HG02852 (cell line): ENCODE results near the gene SEC16B.

Experiments
- ATAC-seq: cut with Tn5 transposase; IDR thresholded peaks from one replicate; pipeline ENCODE4 v1.9.1; 2021; ENCODE audit warnings: mild to moderate bottlenecking, moderate library complexity; ENCODE audit not compliant: unreplicated experiment

Gene SEC16B

DNA sequence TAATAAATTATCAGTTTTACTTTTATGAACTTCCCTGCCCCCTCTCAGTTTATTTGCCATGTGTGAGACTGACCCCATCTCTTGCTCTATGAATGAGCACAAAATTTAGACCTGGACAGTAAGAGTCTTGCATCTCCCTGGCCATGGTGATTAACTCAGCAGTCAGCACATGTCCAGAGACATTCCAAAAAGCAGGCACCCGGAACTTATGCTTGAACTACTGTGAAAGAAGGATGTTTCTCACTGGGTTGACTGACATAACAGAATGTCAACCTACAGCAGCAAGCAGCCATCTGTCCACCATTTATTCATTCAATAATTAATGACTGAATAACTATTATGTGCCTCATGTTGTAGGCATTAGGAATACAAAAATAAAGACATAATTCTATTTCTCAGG, 11.3 kb upstream of the SEC16B start:
- no peak for ATAC-seq

DNA sequence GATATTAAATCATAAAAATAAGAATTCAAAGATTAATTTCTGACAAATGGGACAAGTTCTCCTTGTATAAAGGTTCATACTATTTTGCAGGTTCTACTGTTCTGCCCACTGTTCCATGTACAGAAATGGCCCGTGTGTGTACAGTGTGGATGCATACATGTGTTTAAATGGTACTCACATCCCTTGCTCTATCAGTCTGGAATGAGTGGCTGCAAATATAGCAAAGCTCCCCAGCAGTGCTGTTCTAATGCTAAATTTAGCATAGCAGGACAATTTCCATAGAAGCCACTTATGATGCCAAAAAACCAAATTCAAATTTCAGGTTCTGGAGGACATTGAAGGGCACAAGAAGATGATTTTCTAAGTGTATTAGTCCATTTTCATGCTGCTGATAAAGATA, 9.4 kb upstream of the SEC16B start:
- no peak for ATAC-seq

DNA sequence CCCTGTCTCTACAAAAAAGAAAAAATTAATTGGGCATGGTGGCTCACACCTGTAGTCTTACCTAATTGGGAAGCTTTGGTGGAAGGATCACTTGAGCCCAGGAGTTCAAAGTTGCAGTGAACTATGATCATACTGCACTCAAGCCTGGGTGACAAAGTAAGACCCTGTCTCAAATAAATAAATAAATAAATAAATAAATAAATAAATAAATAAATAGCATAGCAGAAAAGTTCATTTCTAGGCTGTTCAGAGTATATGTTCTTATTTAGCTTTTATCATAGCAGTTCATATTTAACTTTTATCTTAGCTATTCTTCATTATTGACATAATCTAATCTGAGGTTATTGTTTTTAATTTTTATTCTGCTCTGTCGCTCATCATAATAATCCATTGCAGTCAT, 8.7 kb upstream of the SEC16B start:
- ATAC-seq, result no peak

DNA sequence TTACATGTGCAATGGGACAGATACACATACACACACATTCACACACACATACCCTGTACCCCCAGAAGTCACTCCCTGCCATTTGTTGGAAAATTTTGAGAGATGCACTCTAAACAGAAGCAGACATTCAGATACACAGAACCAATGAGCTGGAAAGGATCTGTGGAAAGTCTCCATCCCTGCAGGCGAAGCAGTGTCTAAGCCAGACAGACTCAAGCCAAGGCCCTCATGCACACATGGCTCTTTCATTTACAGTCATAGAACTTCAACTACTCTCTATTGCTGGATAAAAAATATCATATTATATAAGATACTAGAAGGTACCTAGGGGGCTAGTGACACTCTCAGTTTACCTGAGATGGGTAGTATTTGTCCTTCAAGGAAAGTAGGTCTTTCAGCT, 7.3 kb upstream of the SEC16B start:
- ATAC-seq, result no peak

DNA sequence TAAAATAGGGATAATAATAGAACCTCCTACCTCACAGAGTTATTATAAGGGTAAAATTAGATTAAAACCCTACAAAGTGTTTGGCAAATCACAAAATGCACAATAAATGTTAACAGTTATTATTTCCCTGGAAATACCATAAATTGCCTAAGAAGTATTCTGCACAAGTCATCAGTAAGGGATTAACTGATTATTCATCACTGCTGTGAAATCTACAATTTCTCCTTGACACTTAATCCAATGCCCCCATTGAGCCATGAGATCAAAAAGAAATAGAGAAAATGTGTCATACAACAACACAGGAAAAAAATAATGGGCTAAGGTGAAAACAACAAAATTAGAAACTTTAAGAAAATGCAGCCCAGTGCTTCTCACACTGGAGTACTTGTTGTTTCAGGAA, 6.7 kb upstream of the SEC16B start:
- no peak for ATAC-seq

DNA sequence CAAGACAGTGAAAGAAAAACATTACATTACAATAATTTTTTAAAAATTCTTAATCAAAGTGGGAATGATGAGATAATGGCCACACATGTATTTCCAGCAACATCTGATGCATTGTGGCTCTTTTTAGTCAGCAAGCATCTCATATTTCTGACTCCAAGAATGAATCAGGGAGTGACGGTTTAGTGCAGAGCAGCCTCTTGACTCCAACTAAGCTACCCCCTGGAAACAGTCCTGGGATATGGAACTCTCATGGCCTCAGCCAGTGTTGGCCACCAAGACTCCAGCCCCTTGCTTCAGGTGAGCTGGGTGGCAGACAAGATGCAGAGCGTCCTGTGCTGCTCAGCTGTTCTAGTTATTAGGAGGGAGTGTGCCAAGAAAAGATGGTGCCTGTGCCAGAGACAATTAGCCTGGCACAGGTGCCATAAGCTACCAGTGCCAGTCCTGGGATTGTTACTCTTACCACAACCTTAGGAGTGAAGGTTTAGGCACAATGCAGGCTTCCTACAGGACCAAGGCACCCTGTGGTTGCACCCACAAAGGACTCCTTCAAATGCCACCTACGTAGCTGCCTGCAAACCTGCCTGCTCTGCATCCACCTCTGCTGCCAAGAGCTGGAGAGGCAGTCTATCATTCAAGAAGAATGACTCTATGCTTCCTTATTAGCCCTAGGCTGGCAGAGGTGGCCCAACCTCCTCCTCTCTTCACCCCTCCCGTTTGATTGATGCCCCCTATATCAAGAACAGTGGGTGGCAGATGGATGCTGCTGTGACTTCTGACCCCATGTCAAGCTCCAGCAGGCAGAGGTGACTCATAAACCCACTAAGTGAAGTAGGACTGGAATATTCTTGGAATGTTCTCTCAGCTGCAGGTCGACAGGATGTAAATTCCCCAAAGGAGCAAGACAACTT, 6.0 kb upstream of the SEC16B start:
- ATAC-seq, result no peak

DNA sequence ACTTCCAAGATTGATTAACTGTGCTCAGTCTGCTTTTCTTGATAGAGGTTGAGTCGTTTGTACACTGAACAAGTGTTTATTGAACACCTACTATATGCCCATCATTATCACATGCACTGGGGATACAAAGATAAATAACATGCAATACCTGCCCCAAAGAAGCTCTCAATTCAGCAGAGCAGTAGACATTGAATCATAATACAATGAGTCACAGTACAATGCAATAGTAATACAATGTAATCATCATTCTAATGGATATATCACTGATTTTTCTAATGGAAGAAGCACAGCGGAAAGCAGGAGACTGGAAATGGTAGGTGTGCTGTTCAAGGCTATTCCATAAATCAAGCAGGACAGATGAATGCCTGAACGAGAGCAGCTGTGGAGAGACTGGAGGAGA, 3.7 kb upstream of the SEC16B start:
- ATAC-seq, result no peak

DNA sequence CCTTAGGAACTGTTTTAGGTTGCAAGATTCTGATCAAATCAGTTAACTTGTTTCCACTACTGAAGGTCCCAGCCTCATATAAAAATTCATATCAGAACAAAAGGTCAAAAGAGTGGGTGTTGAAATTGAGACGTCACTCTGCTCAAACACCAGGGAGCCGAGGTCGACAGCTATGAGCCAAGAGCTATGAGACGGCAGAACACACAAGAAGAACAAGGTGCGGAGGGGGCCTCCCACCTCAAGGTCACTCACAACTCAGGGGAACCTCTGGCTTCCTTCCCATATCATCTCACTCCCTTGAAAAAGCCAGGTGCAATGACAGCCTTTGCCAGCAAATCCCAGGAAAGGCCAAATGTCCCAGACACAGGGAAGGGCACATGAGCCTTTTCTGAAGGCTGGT, 749 bp downstream of the SEC16B start:
- ATAC-seq, result no peak

DNA sequence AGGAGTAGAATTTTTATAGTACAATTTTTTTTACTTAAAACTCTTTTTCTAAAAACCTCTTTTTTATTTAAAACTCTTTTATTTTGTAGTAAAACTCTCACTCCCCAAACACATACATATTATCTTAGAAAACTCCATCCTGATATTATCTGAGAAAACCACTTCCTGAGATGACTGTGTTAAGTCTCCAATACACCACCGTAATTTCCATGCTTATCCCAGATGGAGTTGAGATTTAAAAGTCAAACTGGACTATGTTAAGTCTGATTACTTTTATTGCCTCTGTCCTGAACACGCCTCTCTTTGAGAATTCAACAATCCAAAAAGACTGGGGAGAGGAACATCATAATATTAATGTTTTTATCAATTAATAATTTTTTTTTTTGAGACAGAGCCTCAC, 3.7 kb downstream of the SEC16B start:
- ATAC-seq, result no peak

DNA sequence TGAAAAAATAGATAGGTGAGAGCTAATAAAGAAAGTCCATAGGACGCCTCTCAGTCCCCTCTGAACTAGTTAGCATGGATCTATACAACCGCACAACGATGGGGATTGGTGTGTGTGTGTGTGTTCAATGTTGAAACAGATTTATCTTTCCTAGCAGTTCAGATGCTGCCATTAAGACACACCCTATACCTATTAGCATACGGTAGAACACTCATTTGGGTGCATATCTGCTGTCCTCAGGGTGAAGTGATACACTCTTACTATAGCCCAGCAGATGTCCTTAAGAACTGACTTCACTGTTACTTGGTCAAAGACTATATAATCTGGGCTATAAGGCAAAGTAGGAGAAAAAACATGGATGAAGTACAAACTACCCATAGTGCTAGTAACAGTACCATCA, 4.6 kb downstream of the SEC16B start:
- ATAC-seq, result no peak

DNA sequence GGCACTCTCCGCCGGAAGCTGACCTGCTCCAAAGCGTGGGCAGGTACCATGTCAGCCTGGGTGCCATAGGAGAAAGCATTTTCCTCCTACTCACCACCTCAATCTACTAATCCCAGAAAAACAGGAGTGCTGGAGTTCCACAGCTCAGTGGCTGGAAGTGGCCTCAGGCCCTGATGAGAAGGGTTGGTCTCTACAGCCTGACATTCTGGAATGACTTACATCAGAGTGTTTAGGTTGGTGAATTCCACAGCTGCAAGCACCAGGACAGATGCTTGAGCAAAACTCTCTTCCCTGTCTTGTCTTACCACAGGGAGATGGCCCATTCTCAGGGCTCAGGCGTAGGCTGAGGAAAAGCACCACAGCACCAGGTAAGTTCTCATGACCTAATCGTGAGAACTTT, 5.5 kb downstream of the SEC16B start:
- no peak for ATAC-seq

DNA sequence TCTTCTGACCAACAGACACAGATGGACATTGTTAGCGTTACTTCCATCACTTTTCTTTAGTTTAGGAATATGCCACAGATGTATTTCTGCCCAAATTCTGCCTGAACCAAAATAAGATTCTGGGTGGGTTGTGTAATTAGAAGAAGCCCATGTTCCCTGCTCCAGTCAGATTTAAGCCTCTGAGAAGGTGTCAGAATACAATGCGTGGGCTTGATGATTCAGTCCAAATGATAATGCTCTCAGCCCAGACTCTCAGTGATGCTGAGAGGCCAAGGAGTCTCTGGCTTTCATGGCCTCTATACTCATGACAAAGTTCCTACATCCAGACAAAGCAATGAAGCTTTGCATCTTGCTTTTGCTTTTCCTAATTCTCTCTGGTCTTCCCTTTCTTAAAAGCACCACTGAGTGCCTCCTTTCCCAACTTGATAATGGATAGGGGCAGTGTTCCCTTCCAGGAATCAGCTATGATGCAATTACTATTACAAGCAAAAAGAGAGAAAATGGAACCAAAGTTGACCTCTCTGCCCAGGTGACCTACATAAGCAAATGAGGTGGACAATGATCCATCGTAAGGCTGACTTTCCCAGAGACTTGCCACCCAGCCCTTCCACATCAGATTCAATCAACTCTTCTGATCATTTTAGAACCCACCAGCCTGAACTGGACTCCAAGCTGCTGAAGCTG, 8.8 kb downstream of the SEC16B start:
- no peak for ATAC-seq

DNA sequence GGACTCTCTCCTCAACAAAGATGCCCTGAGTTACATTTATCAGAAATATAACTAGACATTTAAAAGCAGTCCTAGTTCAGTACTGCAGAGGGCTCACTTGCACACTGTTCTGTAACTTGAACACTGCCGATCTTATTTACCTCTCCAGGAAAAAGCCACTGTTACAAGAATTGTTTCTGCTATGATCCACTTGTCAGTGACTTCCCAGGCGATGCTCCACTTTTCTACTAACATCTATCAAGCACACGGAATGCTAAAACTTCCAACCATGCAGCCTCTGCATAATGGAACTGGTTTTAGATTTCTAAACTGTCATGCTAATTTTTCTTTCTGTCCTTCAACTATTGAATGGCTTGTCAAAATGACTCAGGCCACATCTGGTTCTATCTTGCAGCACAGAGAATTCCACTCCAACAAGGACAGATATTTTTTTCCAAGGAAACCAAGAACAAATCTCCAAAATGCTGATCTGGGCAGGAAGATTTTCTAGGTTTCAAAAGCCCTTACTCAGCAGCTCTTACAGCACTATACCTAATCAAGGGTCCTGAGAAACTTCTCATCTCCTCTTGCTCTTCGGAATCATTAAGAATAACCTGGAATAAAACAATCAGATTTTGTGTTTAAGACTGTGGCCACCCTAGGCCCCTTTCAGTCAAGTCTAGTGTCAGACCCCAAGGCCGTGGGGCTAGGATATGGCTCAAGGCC, 9.9 kb downstream of the SEC16B start:
- ATAC-seq, result no peak

DNA sequence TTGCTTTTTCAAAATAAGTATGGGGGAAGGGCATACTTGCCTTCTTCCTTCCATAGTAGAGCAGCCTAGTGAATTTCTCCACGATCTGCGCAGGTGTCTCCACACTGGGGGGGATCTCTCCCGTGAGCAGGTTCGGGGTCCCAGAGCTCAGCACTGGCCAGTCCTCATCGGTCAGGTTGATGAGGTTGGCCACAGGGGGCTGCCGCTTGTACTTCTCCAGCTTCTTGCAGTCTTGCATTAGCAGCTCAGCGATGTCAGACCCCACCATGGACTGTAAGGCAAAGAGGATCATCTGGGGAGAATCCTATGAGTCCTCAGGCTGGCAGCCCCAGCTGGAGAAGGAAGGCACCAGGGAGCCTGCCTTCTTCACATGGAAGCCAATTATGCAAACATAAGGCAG, 11.8 kb downstream of the SEC16B start:
- no peak for ATAC-seq

DNA sequence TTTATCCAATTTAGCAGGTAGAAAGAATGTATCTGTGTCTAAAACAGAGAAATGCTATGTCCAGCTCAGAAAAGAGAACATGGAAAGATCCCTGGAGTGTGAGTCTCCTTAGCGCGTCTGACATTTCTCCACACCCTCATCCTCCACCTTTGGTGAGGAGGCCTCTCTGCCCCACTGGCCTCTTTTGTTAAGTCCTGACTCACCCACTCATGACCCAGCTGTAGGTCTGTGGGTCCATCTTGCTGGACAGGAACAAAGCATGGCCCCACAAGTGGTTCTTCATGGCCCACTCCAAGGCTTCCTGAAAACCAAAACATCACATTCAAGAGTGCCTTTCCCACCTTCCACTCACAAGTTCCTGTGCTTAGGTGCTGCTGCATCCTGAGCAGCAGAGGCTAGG, 15.8 kb downstream of the SEC16B start:
- no peak for ATAC-seq

DNA sequence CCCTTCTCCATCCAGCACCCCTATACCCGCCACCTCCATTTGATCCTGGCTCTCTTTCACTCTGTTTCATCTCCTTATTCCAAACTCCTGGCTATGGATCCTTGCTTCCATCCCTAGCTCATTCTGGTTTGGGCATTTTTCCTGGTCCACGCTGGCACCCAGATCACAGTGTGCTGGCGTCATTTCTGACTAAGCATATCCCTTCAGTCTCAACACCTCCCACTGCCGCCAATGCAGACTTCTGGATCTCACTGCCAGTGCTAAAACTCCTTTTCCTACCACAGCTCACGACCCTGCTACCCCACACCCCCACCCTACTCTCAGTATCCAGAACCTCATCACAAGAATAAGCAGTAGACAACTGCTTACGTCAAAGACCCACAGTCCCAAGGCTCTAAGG, 16.3 kb downstream of the SEC16B start:
- ATAC-seq, result no peak

DNA sequence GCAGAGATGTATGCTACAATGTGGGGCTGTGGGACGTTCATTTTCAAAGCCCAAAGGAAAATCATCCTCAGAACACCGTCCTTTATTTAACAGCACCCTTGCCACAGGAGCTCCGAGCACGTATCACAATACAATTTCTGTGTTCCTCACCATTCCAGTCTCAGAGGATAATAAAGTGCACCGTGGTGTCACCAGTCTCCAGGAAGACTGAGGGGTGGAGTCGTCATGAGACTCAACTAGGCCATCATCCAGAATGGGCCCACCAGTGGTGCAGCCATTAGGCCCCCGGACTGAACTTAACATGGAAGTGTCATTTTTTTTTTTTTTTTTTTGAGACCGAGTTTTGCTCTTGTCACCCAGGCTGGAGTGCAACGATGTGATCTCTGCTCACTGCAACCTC, 17.2 kb downstream of the SEC16B start:
- no peak for ATAC-seq

DNA sequence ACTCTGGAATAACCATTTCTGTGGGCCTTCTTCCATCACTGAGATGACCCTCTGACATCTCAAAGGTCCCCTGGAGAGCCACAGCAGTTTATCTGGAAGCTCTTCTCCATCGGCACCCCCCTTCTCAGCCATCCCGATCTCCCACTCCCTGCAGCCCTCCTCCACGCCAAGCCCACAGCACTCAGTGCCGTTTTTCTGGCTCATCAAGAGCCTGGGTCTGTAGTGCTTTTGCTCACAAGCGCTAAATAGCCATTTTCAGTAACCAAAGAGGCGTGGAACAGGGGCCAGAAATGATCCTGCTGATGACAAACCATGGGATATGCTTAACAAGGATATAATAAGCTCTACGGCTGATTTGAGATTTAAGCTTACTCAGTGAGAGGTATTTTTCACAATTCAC, 17.6 kb downstream of the SEC16B start:
- no peak for ATAC-seq

DNA sequence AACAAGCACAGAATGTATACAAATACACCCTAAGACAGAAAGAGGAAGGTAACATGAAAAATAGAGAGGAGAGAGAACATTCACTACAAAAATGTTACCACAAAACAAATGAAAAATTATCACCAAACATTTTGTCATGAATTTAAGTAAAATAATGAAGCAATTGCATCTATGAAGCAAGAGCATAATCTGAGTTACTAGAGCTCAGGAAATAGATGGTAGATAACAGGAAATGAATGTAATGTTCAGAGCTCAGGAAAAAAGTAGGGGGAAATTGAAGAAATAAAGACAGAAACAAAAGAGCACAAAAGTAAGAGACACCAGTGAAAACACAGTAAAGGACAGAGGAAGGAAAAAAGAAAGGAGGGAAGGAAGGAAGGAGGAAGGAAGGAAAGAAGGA, 19.4 kb downstream of the SEC16B start:
- ATAC-seq, result no peak

DNA sequence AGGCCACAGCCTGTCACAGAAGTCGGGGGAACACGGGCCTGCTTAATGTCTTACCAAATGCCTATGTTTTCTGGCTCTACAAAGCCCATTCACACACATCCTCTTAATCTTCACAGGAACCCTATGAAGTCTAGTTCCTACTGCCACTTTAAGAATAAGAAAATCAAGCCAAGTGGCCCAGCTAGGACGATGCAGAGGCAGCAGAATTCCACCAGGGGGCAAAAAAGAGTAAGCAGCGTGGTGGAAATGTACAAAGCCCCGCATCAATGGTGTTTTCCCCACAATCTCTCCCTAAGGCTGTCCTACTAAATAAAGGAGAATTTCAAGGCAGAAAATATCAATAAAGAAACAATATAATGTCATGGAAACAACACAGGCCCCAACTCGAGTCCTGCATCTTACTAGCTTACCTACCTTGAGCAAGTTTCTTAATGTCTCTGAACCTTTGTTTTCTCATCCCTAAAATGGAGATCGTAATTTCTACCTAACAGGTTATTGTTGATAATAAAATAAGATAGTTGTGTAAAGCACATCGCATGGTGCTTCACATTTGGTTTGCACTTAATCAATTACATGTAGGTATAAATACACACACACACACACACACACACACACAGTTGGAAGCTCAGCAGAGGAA, 21.4 kb downstream of the SEC16B start:
- ATAC-seq, result peak; percentile 78

DNA sequence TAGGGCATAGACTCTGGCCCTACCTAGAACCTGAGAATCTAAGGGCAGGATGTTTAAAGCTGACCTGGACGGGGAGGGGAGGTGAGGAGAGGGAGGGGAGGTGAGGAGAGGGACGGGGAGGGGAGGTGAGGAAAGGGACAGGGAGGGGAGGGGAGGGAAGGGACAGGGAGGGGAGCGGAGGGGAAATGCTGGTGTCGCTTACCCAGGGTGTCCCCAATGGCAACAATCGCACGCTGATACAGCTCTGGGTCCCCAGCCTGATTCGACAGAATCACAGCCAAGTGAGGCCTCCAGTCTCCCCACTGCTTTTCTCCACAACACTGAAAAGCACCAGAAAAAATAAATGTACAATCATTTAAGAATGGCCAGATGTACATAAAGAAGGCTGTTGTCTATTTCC, 22.2 kb downstream of the SEC16B start:
- ATAC-seq, result no peak
